Fibroblast of mammary gland (primary cell): Measurements from ENCODE around the gene GLS.

ENCODE experiments used
- DNase-seq: peaks from one replicate; pipeline ENCODE4 v3.0.0-alpha.2; 2010; ENCODE audit warnings: low read depth
- H3K4me3 ChIP-seq: 2 replicates; pipeline ENCODE4 v1.5.1; 2011; ENCODE audit warnings: low read depth, mild to moderate bottlenecking, low read length, moderate library complexity; ENCODE audit not compliant: control insufficient read depth
- CTCF ChIP-seq: conservative IDR thresholded peaks from 2 replicates; pipeline ENCODE4 v1.5.1; 2011; ENCODE audit warnings: low read depth, low read length, inconsistent platforms; ENCODE audit not compliant: control insufficient read depth, insufficient read depth

Gene GLS

GRCh38 chr2:190997526-190998113 is 117.0 kb downstream of the GLS start:
- no peak for TF ChIP-seq CTCF
- no peak overlapping the region for H3K4me3 ChIP-seq
- DNase-seq: no peak

GRCh38 chr2:190999058-190999457 is 118.4 kb downstream of the GLS start:
- TF ChIP-seq CTCF: no peak
- no peak for DNase-seq
- no peak overlapping the region for H3K4me3 ChIP-seq

GRCh38 chr2:190999949-191000665 is 119.5 kb downstream of the GLS start:
- TF ChIP-seq CTCF: no peak
- no peak overlapping the region for H3K4me3 ChIP-seq

GRCh38 chr2:191001032-191001431 is 120.4 kb downstream of the GLS start:
- DNase-seq: no peak
- no peak for TF ChIP-seq CTCF
- no peak overlapping the region for H3K4me3 ChIP-seq

More at GRCh38 chr2:190999949-191000665, 119.5 kb downstream of the GLS start:
- DNase-seq: no peak

GRCh38 chr2:191001624-191002023 is 121.0 kb downstream of the GLS start:
- H3K4me3 ChIP-seq: no peak overlapping the region
- TF ChIP-seq CTCF: no peak
- DNase-seq: no peak

GRCh38 chr2:191003405-191004309 is 123.0 kb downstream of the GLS start:
- no peak for DNase-seq
- TF ChIP-seq CTCF: no peak
- no peak overlapping the region for H3K4me3 ChIP-seq
